Vagina (tissue), 2 donors: ENCODE measurements around the gene IGFBP5.
A peak's percentile ranks its signal among the peaks of the same experiment; 100 is the strongest.

Experiments used
- CTCF ChIP-seq, 3 experiments: fragments of 450-650 bp in 2 of 3; fragments of 200-600 bp in 1 of 3; sonication (generic) in 1 of 3; IDR thresholded peaks; one replicate each; pipeline ENCODE4 v1.5.1; 2017 to 2019; ENCODE audit warnings: antibody characterized with exemption in 3 of 3, mild to moderate bottlenecking in 2 of 3, moderate library complexity in 2 of 3
- POLR2A ChIP-seq, 2 donors: fragments of 450-650 bp; IDR thresholded peaks; one replicate each; pipeline ENCODE4 v1.6.1; 2017; ENCODE audit warnings: antibody characterized with exemption in 2 of 2, mild to moderate bottlenecking in 2 of 2, moderate library complexity in 2 of 2
- POLR2AphosphoS5 ChIP-seq, 2 donors: sonication (generic); formaldehyde crosslinking; IDR thresholded peaks; one replicate each; pipeline ENCODE4 v1.9.0; 2017; ENCODE audit warnings: antibody characterized with exemption in 2 of 2, mild to moderate bottlenecking in 2 of 2, low read depth in 1 of 2; ENCODE audit not compliant: insufficient read depth in 1 of 2

- no peak for TF ChIP-seq CTCF (IDR thresholded peaks at IDR 0.05)
- TF ChIP-seq POLR2A (IDR thresholded peaks at IDR 0.05) = no peak
- peak in 1 of 2 donors; percentile 17 for TF ChIP-seq POLR2AphosphoS5 (IDR thresholded peaks at IDR 0.05; ENCODE audit: insufficient read depth in 1 of 2, low read depth in 1 of 2)
Measured at GRCh38 chr2:216670266-216671080, 24.9 kb downstream of the IGFBP5 start.
